Natural killer cell (primary cell): Measurements from ENCODE around the gene PRODH2. TPM values are rescaled to one million over a fixed set of nuclear protein-coding genes. Genes with fewer than 3 reads are reported as not detected.

Source experiments
- ATAC-seq, 3 donors: fragments of 150-1000 bp in 2 of 3; fragments of 200-7000 bp in 1 of 3; cut with Tn5 transposase; 1 replicate in 1 of 3; 2 replicates in 2 of 3; pipeline ENCODE4 v1.10.0; 2021; ENCODE audit warnings: mild to moderate bottlenecking in 2 of 3, moderate library complexity in 2 of 3
- DNase-seq, 2 donors: peaks; one replicate each; pipeline versions ENCODE4 v3.0.0 to v3.0.0-alpha.2; 2013 to 2021; ENCODE audit warnings: mixed read lengths in 1 of 2
- H3K27ac ChIP-seq: one replicate; pipeline ENCODE4 v1.5.1; 2013; ENCODE audit warnings: mild to moderate bottlenecking, low read length
- H3K27me3 ChIP-seq: one replicate; pipeline ENCODE4 v1.6.1; 2013; ENCODE audit warnings: low read length; ENCODE audit not compliant: control insufficient read depth, insufficient read depth
- H3K36me3 ChIP-seq: one replicate; pipeline ENCODE4 v1.6.1; 2013; ENCODE audit warnings: low read length; ENCODE audit not compliant: control insufficient read depth, insufficient read depth
- H3K4me1 ChIP-seq: one replicate; pipeline ENCODE4 v1.6.1; 2013; ENCODE audit warnings: low read length; ENCODE audit not compliant: control insufficient read depth, insufficient read depth
- H3K4me3 ChIP-seq: one replicate; pipeline ENCODE4 v1.5.1; 2013; ENCODE audit warnings: low read length
- H3K9me3 ChIP-seq: one replicate; pipeline ENCODE4 v1.6.1; 2013; ENCODE audit warnings: low read length; ENCODE audit not compliant: control insufficient read depth, insufficient read depth
- H3K27ac Mint-ChIP-seq, 2 donors: one replicate each; pipeline ENCODE4 v1.8.0; 2022; ENCODE audit warnings: mild to moderate bottlenecking in 2 of 2, mixed read lengths in 2 of 2, moderate library complexity in 1 of 2
- H3K27me3 Mint-ChIP-seq, 2 donors: one replicate each; pipeline ENCODE4 v1.8.0; 2022; ENCODE audit warnings: low read depth in 2 of 2, mixed read lengths in 2 of 2
- H3K36me3 Mint-ChIP-seq: one replicate; pipeline ENCODE4 v1.8.0; 2022; ENCODE audit warnings: mixed read lengths
- H3K4me1 Mint-ChIP-seq, 2 donors: one replicate each; pipeline ENCODE4 v1.8.0; 2022; ENCODE audit warnings: mixed read lengths in 2 of 2
- H3K4me3 Mint-ChIP-seq: one replicate; pipeline ENCODE4 v1.8.0; 2022; ENCODE audit warnings: mild to moderate bottlenecking, moderate library complexity, mixed read lengths
- H3K9me3 Mint-ChIP-seq, 2 donors: one replicate each; pipeline ENCODE4 v1.8.0; 2022; ENCODE audit warnings: mixed read lengths in 2 of 2
- CTCF ChIP-seq: fragments of 200-600 bp; IDR thresholded peaks from one replicate; pipeline ENCODE4 v1.8.0; 2022; ENCODE audit warnings: antibody characterized with exemption
- WGBS: methylation state at CpG from one replicate; pipeline ENCODE4 v1.1.7; 2013; ENCODE audit warnings: missing lambda C conversion rate; ENCODE audit not compliant: insufficient coverage; 5-methylcytosine and 5-hydroxymethylcytosine counted together
- intact Hi-C: fragments of 100-400 bp; cut with micrococcal nuclease; formaldehyde crosslinking; loops from one replicate; pipeline ENCODE4 v1.14.2; 2022
- total RNA-seq, 4 donors: library from RNA; stranded (reverse); fragments of 120-200 nt in 1 of 4; gene quantifications; one replicate each; pipeline versions ENCODE4 v1.2.3 to v1.2.4, GENCODE V29; 2013 to 2022

The PRODH2 gene
- total RNA-seq, 3 donors from 2014 or later (not counting 1 experiment from before 2014, with no cell fraction given), result not detected

GRCh38 chr19:35846038-35846668 lies 33.5 kb upstream of the PRODH2 start:
- no peak overlapping the region for H3K27ac Mint-ChIP-seq
- WGBS, result 7% methylated on average over 26 of the region's 26 CpGs
- Histone ChIP-seq H3K36me3 (no peaks in the 10 kb centered on the region), H3K4me1 (peaks cover 20% of the 10 kb centered on the region), H3K4me3 (no peak overlapping the region), H3K9me3 (no peaks in the 10 kb centered on the region), H3K27ac (no peak overlapping the region), H3K27me3 (peaks cover 33% of the 10 kb centered on the region)
- DNase-seq, result no peak
- peaks cover 37 to 56% of the 10 kb centered on the region in 2 donors for H3K27me3 Mint-ChIP-seq
- H3K4me3 Mint-ChIP-seq, result peak overlapping the region; percentile 56
- H3K4me1 Mint-ChIP-seq, result peaks cover 18 to 19% of the 10 kb centered on the region in 2 donors
- peaks cover 13% of the 10 kb centered on the region for H3K36me3 Mint-ChIP-seq
- H3K9me3 Mint-ChIP-seq, result peaks cover 0 to 6% of the 10 kb centered on the region in 2 donors
- no peak for TF ChIP-seq CTCF
- intact Hi-C loops, result no loop called here
- peak in 2 of 3 donors; percentile 34 to 37 for ATAC-seq

- no peak overlapping the region for H3K27ac Mint-ChIP-seq
- peaks cover 18 to 19% of the 10 kb centered on the region in 2 donors for H3K4me1 Mint-ChIP-seq
- H3K9me3 ChIP-seq, result no peaks in the 10 kb centered on the region
- H3K27me3 ChIP-seq, result peaks cover 31% of the 10 kb centered on the region
- peaks cover 0 to 6% of the 10 kb centered on the region in 2 donors for H3K9me3 Mint-ChIP-seq
- 8% methylated on average over 62 of the region's 63 CpGs for WGBS
- peaks cover 13% of the 10 kb centered on the region for H3K36me3 Mint-ChIP-seq
- no peaks in the 10 kb centered on the region for H3K36me3 ChIP-seq
- no peak for TF ChIP-seq CTCF
- H3K27me3 Mint-ChIP-seq, result peaks cover 37 to 50% of the 10 kb centered on the region in 2 donors
- ATAC-seq (peak in 2 of 3 donors; percentile 39 to 40), DNase-seq (no peak)
- H3K4me3 Mint-ChIP-seq, result peak overlapping the region; percentile 62
- intact Hi-C loops, result no loop called here
- no peak overlapping the region for H3K27ac ChIP-seq
- H3K4me3 ChIP-seq, result no peak overlapping the region
- H3K4me1 ChIP-seq, result peaks cover 20% of the 10 kb centered on the region
These were observed 32.8 kb upstream of the PRODH2 start for GRCh38 chr19:35845215-35846037.

- Mint-ChIP-seq H3K27me3 (peaks cover 37 to 50% of the 10 kb centered on the region in 2 donors), H3K27ac (no peak overlapping the region), H3K4me3 (peak overlapping the region; percentile 62), H3K36me3 (peaks cover 13% of the 10 kb centered on the region), H3K4me1 (peaks cover 18 to 19% of the 10 kb centered on the region in 2 donors), H3K9me3 (peaks cover 0 to 6% of the 10 kb centered on the region in 2 donors)
- H3K27ac ChIP-seq, result no peak overlapping the region
- intact Hi-C loops, result no loop called here
- DNase-seq, result no peak
- H3K9me3 ChIP-seq, result no peaks in the 10 kb centered on the region
- peaks cover 31% of the 10 kb centered on the region for H3K27me3 ChIP-seq
- H3K4me1 ChIP-seq, result peaks cover 20% of the 10 kb centered on the region
- H3K4me3 ChIP-seq, result no peak overlapping the region
- no peak for TF ChIP-seq CTCF
- H3K36me3 ChIP-seq, result no peaks in the 10 kb centered on the region
- WGBS, result 69% methylated on average over 16 of the region's 16 CpGs
- ATAC-seq, result no peak
These were observed 32.0 kb upstream of the PRODH2 start for GRCh38 chr19:35844482-35845214.
